Endometrial microvascular endothelial cells (primary cell): ENCODE measurements around the gene KRTAP10-5. TPM values are rescaled to one million over a fixed set of nuclear protein-coding genes. Genes with fewer than 3 reads are reported as not detected.
"Not testable (repeated sequence)": the region's sequence is repeated elsewhere in the genome, so short reads cannot be mapped to it uniquely, and the experiment has no call there.

Experiments
- in situ Hi-C: cut with HindIII; loops from 2 replicates; pipeline ENCODE4 v1.10.0; 2017; ENCODE audit warnings: low sequenced_read_pairs, low pct_unique_long_range_greater_than_20kb; ENCODE audit errors: inconsistent ontology term
- total RNA-seq: library from RNA; depleted of rRNA; stranded (reverse); fragments of >200 nt; gene quantifications from one replicate; pipeline ENCODE4 v1.2.3, GENCODE V29; 2015; ENCODE audit errors: inconsistent ontology term

KRTAP10-5 gene
- total RNA-seq, 1 donor from 2014 or later: not detected

DNA sequence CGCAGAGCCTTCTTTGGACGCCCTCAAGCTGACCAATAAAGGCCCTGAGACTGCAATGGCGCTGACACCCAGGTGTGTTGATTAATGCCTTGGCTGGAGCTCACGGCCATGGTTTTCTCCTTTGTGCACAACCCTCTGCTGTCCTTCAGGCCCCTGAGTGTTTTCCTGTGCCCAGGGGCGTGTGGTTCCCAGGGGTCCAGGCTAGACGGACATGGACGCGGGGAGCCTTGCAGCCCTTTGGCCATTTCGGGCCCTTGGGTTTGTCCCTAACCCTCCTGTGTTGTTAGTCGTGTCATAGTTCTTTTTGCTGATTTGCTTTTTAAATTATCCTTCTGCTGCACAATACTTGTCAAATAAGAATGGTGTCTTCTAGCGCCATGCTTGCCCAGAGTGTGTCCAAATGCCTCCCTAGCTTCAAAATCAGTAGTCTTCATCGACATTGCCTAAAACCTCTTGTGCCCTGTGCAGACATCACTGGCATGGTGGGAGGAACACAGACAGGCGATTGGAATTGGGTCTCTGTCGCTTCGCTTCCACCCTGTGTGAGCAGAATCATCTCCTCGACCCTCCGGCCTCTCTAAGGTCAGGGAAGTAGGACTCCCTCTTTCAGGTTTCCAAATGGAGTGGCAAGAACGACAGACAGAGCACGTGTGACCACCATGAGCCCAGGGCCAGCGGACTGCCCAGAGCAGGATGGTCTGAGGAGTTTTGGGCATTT lies 4.9 kb downstream of the KRTAP10-5 start:
- in situ Hi-C loops: no loop called here

- in situ Hi-C loops: no loop called here
Observed at GRCh38 chr21:44574457-44575306, 5.7 kb downstream of the KRTAP10-5 start.

DNA sequence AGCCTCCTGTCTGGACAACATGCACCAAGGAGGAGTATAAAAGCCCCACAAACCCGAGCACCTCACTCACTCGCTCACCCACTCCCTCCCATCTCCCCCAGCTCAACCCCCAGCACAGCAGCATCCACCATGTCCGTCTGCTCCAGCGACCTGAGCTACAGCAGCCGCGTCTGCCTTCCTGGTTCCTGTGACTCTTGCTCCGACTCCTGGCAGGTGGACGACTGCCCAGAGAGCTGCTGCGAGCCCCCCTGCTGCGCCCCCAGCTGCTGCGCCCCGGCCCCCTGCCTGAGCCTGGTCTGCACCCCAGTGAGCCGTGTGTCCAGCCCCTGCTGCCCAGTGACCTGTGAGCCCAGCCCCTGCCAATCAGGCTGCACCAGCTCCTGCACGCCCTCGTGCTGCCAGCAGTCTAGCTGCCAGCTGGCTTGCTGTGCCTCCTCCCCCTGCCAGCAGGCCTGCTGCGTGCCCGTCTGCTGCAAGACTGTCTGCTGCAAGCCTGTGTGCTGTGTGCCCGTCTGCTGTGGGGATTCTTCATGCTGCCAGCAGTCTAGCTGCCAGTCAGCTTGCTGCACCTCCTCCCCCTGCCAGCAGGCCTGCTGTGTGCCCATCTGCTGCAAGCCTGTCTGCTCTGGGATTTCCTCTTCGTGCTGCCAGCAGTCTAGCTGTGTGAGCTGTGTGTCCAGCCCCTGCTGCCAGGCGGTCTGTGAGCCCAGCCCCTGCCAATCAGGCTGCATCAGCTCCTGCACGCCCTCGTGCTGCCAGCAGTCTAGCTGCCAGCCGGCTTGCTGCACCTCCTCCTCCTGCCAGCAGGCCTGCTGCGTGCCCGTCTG lies 6.6 kb downstream of the KRTAP10-5 start, which contains the start of gene KRTAP10-4:
Gene KRTAP10-4, plus strand, starts transcription at position 100 of the 827 bp plus-strand sequence. Its CDS starts 30 bp downstream, at position 130.
- in situ Hi-C loops: not testable (repeated sequence)

DNA sequence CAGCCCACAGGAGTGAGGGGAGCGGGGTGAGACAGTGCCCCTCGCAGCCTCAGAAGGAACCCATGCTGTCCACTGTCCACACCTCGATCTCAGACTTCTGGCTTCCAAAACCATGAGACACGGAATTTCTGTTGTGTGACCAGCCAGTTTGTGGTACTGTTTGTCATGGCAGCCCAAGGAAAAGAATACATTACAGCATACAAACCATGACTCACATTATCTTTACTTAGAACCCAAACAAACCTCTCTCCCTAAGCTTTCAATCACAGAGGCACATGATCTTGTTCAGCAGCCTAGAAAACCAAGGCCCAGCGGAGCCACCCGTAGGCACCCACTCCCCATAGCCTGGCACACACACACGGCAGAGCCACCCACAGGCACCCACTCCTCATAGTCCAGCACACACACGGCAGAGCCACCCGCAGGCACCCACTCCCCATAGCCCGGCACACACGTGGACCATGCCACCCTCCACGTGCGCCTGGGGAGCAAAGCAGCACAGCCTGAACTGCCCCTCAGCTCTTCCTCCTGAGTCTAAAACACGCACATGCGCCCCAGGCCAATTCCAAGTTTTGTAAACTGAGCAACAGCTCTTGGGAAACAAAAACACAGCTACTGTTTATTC lies 7.3 kb downstream of the KRTAP10-5 start:
- in situ Hi-C loops: no loop called here

DNA sequence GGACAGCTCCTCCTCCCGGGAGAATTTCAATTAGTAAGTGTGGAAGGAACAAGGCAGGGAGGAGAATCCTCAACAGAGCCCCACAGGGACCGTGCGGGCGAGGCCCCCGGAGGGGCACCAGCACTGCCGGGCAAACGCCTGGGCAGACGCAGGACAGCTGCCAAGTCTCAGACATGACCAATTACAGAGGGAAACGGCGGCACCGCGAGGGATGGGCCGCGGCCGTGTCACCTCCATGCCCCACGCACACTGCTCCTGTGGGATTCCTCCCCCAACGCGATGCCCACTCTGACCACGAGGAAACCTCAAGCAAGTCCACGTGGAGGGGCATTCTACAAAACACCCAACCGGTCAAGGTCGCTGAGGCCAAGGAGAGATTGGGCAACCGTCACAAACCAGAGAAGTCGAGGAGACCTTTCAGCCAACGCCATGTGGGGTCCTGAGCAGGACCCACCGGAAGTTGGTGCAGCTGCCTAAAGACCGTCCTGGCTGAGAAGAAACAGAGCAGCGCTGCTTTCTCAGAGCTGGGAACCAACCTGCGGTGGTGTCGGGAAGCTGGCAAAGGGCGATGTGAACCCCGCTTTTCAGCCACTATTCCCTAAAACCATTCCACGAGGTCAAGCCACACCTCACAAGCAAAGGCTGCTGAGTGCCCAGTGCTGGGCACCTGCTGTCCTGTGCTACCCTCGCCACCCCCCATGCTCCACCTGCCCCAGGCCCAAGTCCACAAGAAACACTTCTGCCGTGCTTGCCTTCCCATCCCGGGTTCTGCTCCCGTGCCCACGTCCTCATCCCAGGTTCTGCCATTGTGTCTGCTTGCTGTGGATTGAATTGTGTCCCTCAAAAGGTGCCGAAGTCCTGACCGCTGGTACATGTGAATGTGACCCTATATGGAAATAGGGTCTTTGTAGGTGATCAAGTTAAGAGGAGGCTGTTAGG lies 8.3 kb downstream of the KRTAP10-5 start:
- in situ Hi-C loops: no loop called here

DNA sequence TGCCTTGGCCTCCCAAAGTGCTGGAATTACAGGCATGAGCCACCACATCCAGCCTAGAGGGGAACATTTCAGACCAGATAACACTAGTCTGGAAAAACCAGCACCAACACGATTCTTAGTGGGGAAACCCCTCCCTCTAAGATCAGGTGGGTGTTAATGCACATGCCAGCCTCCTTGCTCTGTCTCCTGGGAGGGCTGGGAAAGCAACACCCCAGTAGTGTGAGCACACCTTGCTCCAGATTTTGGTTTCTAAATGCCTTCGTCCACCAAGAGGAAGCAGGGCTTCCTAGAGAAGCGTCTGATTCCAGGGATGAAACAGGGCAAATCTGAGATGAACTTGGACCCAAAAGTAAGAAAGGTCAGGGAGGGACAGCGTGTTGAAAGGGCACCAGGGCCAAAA lies 9.1 kb downstream of the KRTAP10-5 start:
- in situ Hi-C loops: no loop called here

DNA sequence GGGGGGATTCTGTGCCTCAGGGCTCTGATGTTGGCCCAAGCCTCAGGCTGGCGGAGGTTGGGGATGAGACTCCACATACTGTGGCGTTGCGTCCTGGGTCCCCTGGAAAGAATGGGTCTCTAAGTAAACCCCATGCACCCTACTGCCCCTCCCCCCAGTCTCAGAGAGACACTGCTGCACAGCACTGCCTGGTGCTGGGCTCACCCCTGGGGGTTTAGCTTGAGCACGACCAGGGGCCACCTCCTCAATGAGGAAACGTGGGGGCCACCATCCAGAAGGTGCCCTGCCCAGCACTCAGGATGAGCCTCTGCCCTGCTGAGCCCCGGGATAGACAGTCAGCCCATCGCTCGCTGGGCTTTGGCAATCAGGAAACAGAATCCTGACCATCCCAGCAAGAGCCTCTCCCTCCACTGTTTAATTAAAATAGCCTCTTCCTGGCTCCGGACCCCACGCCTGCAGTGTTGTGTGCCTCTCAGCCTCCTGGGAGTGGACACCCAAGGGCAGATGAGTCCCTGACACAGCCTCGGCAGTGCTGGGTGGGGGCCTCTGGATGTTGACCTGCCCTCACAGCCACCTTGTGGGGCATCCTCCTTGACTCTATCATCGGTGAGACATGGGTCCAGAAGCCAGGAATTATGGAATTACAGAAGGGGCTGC lies 10.4 kb downstream of the KRTAP10-5 start:
- in situ Hi-C loops: no loop called here

DNA sequence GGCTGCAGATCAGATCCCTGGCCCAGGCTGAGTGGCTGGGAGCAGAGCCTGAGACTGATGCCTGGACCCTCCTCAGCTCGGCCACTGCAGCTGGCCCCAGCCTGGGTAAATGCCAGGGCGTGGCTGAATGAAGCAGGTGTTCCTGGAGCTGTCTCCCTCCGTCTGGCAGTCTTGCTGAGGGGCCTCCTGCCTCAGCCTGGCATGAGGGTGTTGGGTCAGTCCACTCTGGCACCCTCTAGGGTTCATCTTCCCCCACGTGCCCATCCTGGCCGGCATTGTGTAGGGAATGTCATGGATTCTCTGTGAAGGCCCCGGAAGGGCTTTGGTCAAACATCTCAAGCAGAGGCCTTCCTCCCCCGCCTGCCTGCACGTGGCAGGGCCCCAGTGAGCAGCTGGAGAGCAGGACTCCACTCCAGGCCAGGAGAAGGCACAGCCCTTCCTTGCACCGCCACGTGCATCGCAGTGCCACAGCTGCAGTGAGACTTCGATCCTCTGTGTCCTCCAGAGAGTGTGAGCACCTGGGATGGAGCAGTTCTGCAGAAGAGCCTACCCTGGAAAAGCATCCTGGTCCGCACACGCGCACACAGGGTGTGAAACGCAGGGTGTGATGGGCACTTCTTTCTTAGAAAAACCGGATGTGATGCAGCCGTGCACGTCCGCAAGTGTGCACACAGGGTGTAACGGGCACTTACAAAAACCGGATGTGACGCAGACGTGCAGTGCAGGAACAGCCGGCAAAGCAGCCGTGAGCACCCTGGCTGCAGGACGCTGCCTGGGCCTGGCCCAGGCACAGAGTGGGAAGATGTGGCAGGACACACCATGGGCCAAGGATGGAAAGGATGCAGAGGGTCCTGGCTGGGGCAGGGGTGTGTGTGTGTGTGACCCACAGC lies 11.5 kb downstream of the KRTAP10-5 start:
- in situ Hi-C loops: no loop called here

- in situ Hi-C loops: no loop called here
Observed at GRCh38 chr21:44568261-44568660, 12.1 kb downstream of the KRTAP10-5 start.

DNA sequence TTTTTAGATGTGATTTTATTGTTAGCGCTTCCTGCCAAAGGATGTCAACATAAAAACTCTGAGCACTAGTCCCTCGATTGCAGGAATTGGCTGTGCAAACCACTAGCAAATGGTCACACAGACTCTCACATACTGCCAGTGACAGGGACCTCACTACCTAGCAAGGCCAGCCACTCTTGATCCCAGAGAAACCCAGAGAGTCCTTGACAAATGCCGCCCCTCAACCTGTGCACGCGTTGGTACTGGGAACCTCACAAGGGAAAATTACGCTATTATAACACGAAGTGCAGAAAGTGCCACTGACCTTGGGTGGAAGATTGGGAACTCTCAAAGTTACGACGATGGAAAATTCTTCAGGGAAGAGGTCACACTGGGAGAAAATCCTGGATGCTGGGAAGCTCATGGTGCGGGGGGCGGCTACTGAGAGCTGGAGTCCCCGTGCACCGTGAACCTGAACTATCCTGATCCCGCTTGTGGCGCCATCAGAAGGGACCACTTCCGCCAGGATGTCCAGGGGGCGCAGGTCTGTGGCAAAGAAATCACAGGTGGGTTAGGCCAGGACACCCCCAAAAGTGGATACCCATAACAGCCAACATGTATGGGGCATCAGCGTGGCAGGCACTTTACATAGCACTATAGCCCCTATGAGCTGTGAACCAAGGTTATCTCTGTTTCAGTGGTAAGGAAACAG lies 12.8 kb downstream of the KRTAP10-5 start:
- in situ Hi-C loops: no loop called here

GRCh38 chr21:44566403-44566802 lies 14.0 kb downstream of the KRTAP10-5 start:
- in situ Hi-C loops: no loop called here

GRCh38 chr21:44564886-44565598 lies 15.4 kb downstream of the KRTAP10-5 start:
- in situ Hi-C loops: no loop called here

DNA sequence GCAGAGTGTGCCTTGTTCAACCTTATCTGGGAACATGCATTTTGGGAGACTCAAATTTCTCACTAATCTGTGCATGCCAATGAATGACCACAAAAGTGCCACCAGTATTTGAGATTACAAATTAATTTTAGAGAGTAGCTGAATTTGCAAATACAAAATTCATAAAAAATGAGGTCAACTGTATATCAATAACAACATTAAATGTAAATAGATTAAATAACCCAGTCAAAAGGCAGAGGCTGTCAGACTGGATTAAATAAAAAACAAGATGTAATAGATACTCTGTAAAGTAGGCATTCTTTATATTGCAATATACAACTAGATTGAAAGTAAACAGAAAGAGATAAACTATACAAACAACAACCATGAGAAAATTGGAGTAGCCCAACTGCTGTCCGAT lies 16.3 kb downstream of the KRTAP10-5 start:
- in situ Hi-C loops: no loop called here

- in situ Hi-C loops: no loop called here
Observed at GRCh38 chr21:44558695-44559094, 21.7 kb downstream of the KRTAP10-5 start, which contains the start of gene KRTAP10-3. Gene KRTAP10-3, minus strand, starts transcription at chr21:44558795. Its CDS starts 80 bp downstream, at chr21:44558715.

GRCh38 chr21:44558329-44558675 lies 22.1 kb downstream of the KRTAP10-5 start:
- in situ Hi-C loops: not testable (repeated sequence)
